ENCODE measurements around the gene RNF135.
"Not testable (repeated sequence)": the region's sequence is repeated elsewhere in the genome, so short reads cannot be mapped to it uniquely, and the experiment has no call there.

The RNF135 gene

DNA sequence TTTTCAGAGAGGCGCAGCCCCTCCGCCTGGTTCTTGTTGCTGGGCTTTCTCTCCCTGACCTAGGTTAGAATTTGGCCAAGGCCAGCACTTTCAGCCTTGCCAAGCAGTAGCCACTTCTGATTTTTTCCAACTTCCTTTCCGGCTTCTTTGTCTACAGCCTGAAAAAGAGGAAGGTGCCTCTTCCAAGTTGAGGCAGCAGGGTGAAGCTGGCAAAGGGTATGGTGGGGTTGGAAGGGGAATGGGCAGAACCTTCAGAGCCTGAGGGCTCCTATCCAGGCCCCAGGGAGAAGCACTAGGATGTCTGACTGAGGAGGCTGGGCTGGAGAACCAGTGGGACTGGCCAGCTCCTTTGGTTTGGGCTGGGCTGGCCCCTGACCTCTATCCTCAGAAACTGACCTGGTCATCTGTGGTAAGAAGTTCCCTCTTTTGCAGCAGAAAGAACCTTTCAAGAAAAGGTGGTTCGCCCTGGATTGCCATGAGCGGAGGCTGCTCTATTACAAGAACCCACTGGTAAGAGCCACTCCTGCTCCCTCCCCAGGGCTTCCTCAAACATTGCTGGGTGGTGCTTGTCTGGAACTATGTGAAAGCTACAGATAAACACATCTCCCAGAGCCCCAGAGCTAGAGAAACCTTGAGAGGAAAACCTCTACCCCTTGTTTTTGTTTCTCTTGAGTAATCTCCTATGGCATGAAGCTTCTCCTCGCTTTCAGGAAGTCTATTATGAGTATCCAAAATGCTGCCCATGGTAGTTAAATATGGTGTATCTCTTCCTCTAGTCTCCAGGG is 16.6 kb upstream of the RNF135 start:
- DNase-seq (ENCODE audit: low read depth, low spot score) = no peak

DNA sequence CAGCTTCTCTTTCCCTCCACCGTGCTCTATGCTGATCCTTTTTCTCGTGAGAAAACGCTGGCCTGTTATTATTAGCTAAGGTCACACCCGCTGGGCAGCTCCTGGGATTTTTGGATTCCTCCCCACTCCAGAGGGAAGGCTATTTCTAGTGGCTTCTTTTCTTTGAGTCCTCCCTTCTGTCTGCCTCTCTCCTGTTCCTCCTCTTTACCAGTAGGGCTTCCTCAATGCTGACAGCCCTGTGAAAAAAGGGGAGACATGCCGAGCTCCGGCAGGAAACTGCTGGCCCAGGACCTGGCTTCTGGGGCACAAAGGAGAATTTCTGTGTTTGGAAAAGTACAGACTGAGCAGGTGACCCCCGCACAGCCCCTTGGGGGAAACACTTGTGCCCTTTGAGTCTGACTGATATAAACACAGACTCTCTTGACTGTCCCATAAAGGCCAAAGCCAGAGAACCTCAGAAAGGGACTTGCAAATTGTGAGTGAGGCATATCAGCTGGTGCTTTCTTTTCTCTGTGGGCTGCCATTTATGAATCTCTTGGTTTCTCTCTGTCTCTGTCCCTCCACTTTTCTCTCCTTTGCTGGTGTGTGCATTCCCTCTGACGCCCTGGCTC is 14.0 kb upstream of the RNF135 start:
- DNase-seq (ENCODE audit: low read depth, low spot score) = no peak

DNA sequence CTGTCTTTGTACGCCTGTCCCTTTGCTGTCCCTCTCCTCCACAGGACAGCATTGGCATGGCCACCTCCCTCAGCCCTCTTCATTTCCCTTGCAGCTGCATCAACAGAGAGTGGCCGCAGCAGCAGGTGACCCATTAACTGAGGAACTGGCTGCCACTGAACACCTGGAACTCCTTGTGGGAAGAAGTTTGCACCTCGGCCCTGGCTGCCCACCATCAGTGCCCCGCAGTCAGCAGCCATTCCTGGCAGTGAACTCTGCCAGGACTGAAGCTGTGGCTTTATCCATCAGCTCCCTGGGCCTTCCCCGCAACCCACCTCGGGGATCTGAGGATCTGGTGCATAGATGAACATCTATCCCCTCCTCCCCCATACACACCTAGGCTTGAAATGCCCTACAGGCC is 13.1 kb upstream of the RNF135 start:
- DNase-seq (ENCODE audit: low read depth, low spot score) = no peak

DNA sequence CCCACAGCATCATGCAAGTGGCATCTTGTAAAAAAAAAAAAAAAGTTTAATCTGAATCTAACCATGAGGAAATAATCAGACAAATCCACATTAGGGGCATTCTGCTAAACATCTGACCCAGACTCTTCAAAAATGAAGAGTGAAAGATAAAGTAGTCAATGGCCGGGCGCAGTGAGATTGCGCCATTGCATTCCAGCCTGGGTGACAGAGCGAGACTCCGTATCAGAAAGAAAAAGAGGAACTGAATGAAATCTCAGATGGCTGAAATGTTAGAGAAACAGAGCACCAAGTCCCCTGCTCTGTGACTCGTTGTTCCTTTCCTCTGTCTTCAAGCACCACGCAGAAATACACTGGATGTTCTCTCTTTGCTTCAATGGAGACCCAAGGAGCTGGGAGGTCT is 12.7 kb upstream of the RNF135 start:
- DNase-seq (ENCODE audit: low read depth, low spot score) = no peak

DNA sequence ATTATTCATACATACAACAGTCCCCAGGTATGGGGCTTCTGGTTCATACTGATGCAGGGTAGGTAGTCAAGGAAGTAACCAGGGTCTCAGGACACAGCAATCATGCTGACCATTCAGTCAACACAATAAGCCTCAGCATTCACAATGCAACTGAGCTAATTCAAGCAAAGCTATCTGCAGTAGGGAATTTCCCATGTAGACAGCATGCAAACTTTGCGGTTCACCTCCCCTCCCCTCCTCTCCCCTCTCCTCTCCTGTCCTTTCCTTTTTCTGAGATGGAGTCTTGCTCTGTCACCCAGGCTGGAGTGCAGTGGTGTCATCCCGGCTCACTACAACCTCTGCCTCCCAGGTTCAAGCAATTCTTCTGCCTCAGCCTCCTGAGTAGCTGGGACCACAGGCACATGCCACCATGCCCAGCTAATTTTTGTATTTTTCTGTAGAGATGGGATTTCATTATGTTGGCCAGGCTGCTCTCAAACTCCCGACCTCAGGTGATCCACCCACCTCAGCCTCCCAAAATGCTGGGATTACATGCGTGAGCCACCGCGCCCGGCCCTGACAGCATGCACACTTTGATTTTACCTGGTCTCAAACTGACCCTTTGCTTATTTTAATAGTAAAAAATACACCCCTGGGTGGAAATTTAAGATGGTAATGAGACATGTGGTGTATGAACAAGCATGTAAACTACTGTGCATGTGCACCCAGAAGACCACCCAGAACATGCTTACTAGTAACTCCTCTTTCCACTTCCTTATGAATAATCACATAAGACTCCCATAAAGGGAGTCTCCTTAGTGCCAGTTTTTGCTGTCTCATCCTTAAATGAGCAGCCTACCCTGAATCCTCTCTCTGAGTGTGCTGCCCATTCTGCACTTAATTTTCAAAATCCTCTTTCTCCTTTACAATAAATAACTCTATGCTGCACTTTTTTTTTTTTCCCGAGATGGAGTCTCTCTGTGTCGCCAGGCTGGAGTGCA is 9.3 kb upstream of the RNF135 start:
- no peak for DNase-seq (ENCODE audit: low read depth, low spot score)

DNA sequence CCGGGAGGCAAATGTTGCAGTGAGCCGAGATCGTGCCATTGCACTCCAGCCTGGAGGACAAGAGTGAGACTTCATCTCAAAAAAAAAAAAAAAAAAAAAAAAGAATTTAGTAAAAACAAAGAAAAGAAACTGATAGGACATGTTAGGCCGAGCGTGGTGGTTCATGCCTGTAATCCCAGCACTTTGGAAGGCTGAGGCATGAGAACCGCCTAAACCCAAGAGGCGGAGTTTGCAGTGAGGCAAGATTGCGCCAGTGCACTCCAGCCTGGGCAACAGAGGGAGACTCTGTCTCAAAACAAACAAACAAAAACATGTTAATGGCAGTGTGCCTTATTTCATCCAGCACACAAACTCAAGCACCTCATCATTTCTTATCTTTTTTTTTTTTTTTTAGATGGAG is 6.5 kb upstream of the RNF135 start:
- DNase-seq (ENCODE audit: low read depth, low spot score) = not testable (repeated sequence)

DNA sequence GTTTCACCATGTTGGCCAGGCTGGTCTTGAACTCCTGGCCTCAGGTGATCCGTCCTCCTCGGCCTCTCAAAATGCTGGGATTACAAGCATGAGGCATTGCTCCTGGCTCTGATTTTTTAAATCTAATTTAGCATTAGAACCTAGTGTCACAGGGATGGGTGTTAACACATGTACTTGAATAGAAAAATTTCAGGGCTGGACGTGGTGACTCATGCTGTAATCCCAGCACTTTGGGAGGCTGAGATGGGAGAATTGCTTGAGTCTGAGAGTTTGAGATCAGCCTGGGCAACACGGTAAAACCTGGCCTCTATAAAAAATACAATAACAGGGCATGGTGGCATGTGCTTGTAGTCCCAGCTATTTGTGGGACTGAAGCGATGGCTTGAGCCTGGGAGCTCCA is 6.0 kb upstream of the RNF135 start:
- DNase-seq (ENCODE audit: low read depth, low spot score) = no peak

DNA sequence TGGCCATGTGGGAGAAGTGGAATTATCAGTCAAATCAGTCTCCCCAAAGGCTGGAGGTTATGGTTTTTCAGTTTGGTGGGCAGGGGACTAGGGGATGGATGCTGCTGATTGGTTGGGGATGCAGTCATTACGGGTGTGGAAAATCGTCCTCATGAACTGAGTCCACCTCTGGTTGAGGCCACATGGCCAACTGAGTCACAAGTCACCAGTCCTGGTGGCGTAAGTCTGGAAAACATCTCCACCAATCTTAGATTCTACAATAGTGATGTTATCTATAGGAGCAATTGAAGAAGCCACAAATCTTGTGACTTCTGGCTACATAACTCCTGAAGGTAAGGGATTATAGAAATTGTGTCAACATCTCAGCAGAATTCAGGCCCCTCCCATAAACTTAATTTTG is 5.2 kb upstream of the RNF135 start:
- no peak for DNase-seq (ENCODE audit: low read depth, low spot score)

DNA sequence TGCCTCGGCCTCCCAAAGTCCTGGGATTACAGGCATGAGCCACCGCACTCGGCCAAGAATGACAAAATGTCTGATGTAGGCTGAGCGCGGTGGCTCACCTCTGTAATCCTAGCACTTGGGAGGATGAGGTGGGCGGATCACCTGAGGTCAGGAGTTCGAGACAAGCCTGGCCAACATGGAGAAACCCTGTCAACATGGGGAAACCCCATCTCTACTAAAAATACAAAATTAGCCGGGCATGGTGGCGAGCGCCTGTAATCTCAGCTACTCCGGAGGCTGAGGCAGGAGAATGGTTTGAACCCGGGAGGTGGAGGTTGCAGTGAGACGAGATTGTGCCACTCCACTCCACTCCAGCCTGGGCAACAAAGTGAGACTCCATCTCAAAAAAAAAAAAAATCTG is 2.9 kb upstream of the RNF135 start:
- not testable (repeated sequence) for DNase-seq (ENCODE audit: low read depth, low spot score)

DNA sequence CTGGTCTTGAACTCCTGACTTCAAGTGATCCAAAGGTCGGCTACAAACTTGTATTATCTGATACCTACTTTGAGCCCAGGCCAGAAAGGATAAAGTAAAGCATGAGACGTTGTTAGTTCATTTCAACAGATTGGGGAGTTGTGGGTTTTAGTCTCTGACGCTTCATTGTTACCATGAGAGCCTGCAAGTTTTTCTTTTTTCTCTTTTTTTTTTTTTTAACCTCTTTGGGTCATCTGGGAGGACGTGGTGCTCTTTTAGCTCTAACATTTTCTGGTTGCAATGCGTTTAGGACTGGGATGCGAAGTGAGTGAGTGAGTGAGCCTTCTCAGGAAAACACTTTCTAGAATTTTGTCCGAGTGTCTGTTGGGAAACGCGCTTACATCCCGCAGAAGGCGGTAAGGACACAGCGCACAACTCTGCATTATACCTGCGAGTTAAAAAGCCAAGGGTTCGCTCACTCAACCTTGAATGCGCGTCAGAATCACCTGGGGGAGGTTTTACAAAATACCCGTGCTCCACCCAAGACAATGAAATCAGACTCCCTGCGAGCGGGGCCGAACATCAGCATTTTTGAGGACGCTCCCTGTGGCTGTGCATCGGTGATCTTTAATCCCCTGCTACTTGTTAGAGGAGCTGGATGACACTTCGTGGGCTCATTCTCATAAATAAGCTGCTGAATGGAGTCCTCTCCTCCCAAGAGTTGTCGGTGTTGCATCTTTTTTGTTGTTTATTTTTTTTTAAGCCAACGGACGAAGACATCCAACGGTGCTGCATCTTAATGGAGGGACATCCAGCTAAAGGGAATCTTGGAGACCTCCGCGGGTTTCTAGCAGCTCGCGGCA is 629 bp upstream of the RNF135 start:
- DNase-seq (ENCODE audit: low read depth, low spot score) = no peak

DNA sequence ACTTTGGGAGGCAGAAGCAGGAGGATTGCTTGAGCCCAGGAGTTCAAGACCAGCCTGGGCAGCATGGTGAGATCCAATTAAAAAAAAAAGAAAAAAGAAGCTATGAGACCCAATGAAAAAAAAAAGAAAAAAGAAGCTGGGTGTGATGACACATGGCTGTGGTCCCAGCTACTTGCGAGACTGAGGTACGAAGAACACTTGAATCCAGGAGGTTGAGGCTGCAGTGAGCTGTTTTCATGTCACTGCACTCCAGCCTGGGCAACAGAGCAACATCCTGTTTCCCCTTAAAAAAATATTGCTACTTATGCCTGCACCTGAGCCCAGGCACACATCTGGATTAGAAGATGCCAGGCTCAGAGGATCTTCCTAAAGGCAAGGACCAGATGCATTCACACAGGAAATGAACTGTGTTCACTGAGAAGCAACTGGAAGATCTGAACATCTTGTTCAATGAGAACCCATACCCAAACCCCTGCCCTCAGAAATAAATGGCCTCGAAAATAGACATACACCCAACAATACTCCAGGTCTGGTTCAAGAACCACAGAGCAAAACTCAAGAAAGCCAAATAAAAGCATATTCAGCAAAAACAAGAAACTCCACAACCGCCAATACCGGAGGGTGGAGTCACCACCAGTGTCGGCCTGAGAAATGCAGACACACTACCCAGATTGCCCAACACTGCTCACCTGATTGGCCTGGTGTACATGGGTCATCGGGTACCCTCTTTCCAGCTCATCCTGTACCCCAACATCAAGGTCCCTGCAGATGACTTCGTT is 4.4 kb downstream of the RNF135 start:
- DNase-seq (ENCODE audit: low read depth, low spot score) = no peak

DNA sequence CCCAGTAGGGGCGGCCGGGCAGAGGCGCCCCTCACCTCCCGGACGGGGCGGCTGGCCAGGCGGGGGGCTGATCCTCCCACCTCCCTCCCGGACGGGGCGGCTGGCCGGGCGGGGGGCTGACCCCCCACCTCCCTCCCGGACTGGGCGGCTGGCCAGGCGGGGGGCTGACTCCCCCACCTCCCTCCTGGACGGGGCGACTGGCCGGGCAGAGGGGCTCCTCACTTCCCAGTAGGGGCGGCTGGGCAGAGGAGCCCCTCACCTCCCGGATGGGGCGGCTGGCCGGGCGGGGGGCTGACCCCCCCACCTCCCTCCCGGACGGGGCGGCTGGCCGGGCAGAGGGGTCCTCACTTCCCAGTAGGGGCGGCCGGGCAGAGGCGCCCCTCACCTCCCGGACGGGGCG is 9.1 kb downstream of the RNF135 start:
- not testable (repeated sequence) for DNase-seq (ENCODE audit: low read depth, low spot score)

DNA sequence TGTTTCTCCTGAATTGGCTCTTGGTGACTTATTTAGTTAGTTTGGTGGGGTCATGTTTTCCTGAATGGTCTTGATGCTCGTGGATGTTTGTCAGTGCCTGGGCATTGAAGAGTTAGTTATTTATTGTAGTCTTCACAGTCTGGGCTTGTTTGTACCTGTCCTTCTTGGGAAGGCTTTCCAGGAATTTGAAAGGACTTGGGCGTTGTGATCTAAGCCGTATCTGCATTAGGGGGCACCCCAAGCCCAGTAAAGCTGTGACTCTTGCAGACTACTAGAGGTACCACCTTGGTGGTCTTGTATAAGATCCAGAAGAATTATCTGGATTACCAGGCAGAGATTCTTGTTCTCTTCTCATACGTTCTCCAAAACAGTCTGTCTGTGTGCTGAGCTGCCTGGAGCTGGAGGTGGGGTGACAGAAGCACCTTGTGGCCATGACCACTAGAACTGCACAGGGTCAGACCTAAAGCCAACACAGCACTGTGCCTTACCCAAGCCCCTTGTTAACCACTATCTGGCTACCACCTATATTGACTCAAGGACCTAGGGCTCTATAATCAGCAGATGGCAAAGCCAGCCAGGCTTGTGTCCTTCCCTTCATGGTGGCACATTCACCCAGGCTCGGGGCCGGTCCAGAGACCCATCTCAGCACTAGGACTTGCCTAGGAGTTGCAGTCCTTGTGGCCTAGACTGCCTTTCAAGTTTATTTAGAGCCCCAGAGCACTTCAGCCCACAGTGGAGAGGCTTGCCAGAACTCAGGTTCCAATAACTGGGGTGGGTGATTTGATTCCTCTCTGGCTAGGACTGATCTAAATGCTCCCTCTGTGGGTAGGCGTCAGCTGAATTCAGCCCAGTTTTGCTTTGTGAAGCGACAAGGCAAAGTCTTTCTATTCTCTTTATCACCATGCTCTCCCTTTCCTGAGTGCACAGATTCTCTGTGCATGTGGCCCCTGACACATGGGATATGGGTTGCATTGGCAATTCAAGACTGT is 11.0 kb downstream of the RNF135 start:
- no peak for DNase-seq (ENCODE audit: low read depth, low spot score)

DNA sequence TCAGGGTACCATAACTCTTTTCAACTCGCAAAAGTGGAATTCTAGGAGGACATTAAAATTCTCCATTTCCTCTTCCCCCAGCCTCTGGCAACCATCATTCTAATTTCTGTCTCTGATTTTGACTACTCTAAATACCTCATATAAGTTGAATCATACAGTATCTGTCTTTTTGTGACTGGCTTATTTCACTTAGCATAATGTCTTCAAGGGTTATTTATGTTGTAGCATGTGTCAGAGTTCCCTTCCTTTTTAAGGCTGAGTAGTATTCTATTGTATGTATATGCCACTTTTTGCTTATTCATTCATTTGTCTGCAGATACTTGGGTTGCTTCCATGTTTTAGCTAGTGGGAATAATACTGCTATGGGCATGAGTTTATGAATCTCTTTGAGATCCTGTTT is 12.0 kb downstream of the RNF135 start:
- DNase-seq (ENCODE audit: low read depth, low spot score) = no peak

DNA sequence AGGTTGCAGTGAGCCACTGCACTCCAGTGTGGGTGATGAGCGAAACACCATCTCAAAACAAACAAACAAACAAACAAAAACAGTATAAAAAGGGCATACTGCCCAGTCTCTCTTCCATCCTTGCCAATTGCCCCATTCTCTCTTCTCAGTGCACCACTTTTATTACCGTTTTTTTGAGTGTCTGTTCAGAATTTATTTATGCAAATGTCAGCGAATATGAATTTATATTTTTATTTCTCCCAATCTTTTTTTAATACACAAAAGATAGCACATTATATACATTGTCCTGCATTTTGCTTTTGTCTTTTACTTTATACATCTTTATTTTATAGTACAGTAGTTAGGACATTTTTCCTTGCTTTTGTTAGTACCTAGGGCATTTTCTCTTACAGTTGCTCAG is 19.6 kb downstream of the RNF135 start:
- DNase-seq (ENCODE audit: low read depth, low spot score) = no peak

DNA sequence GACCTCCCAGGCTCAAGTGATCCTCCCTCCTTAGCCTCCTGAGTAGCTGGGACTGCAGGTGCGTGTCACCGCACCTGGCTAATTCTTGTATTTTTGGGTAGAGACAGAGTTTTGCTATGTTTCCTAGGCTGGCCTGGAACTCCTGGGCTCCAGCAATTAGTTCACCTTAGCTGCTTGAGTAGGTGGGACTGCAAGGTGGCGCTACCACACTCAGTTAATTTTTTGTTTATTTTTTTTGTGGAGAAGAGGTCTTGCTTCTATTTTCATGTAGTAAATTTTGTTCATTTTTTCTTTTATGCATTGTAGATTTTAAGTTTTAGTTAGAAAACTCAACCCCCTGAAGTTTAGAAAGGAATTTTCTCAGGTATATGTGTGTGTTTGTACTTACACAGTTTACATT is 21.7 kb downstream of the RNF135 start:
- DNase-seq (ENCODE audit: low read depth, low spot score) = no peak

DNA sequence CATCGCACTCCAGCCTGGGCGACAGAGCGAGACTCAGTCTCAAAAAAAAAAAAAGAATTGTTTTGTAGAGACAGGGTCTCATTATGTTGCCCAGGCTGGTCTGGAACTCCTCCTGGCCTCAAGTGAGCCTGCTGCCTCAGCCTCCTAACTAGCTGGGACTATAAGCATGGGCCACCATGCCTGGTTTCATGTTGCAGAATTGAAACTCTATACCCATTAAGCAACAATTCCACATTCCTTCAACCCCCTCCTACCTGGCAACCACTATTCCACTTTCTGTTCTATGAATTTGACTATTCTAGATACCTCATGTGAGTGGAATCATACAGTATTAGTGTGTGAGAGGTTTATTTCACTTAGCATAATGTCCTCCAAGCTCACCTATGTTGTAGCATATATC is 24.5 kb downstream of the RNF135 start:
- DNase-seq (ENCODE audit: low read depth, low spot score) = no peak

DNA sequence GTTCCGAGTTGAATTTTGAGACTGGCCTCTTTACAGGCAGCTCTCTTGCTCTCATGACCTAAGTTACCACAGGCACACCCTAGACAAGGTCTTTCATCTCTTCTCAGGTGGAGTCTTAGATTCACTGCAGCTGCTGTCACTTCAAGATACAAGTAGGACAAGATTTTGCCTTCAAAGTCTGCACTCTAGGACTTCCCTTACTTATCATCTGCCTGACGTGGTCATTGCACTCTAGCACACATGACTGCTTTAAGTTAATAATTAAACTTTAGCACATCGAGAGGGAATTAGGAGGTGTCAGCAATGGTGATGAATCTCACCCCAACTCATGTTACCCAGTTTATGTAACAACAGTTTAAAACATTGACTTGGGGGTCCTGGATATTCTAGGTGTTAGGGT is 25.6 kb downstream of the RNF135 start:
- no peak for DNase-seq (ENCODE audit: low read depth, low spot score)

DNA sequence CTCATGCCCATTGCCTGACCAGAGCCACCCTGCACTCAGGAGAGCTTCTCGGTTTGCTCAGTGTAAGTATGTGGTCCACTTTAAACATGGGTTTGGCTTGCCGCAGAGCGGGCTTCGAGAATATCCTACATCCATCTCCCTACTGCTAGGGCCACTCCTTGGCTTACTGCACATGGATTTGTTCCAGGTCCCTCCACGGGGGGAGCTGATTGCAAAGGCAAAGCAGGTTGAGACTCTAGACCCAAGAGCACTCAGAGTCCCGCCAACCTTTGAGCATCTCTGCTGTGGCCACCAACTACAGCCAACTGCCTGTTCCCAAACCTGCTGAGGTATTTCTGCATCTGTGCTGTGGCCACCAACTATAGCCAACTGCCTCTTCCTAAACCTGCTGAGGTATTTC is 26.4 kb downstream of the RNF135 start:
- no peak for DNase-seq (ENCODE audit: low read depth, low spot score)
